Dendritic cell treated with granulocyte-macrophage colony-stimulating factor and Interleukin-4, amounts not matched to agents 40 ng/mL and 50 ng/mL, for 4 days (primary cell): ENCODE results near the gene OR4D6.
"Not testable (repeated sequence)": the region's sequence is repeated elsewhere in the genome, so short reads cannot be mapped to it uniquely, and the experiment has no call there.

Experiments
- H3K27ac Mint-ChIP-seq: one replicate; pipeline ENCODE4 v1.8.0; 2022; ENCODE audit warnings: mild to moderate bottlenecking, mixed read lengths
- H3K27me3 Mint-ChIP-seq: one replicate; pipeline ENCODE4 v1.8.0; 2022; ENCODE audit warnings: mild to moderate bottlenecking, mixed read lengths
- H3K36me3 Mint-ChIP-seq: one replicate; pipeline ENCODE4 v1.8.0; 2022; ENCODE audit warnings: low read depth, mixed read lengths
- H3K4me1 Mint-ChIP-seq: one replicate; pipeline ENCODE4 v1.8.0; 2022; ENCODE audit warnings: low read depth, mixed read lengths
- H3K4me3 Mint-ChIP-seq: one replicate; pipeline ENCODE4 v1.8.0; 2022; ENCODE audit warnings: mild to moderate bottlenecking, moderate library complexity, mixed read lengths
- H3K9me3 Mint-ChIP-seq: one replicate; pipeline ENCODE4 v1.8.0; 2022; ENCODE audit warnings: mixed read lengths
- intact Hi-C: fragments of 100-400 bp; cut with micrococcal nuclease; formaldehyde crosslinking; loops from one replicate; pipeline ENCODE4 v1.15.0; 2022

The OR4D6 gene

GRCh38 chr11:59456661-59457060, at the start of gene OR4D6:
TSS of gene OR4D6 (plus strand) at chr11:59456961. CDS start at chr11:59456961, 0 bp downstream.
- Mint-ChIP-seq H3K36me3 (no peaks in the 10 kb centered on the region), H3K4me1 (no peaks in the 10 kb centered on the region), H3K9me3 (no peaks in the 10 kb centered on the region), H3K27ac (no peak within 1 kb of the TSS), H3K4me3 (no peak within 1 kb of the TSS), H3K27me3 (no peaks in the 10 kb centered on the region)
- intact Hi-C loops: no loop called here

- Mint-ChIP-seq H3K27ac (no peak overlapping the region), H3K4me3 (no peak overlapping the region), H3K27me3 (peaks cover 4% of the 10 kb centered on the region), H3K4me1 (peaks cover 12% of the 10 kb centered on the region), H3K36me3 (no peaks in the 10 kb centered on the region), H3K9me3 (peaks cover 26% of the 10 kb centered on the region)
- intact Hi-C loops: no loop called here
These were observed 43.1 kb upstream of the OR4D6 start for GRCh38 chr11:59413646-59414045.

GRCh38 chr11:59415111-59415510, 41.6 kb upstream of the OR4D6 start:
- Mint-ChIP-seq H3K27me3 (peaks cover 4% of the 10 kb centered on the region), H3K27ac (no peak overlapping the region), H3K4me3 (no peak overlapping the region), H3K4me1 (peaks cover 12% of the 10 kb centered on the region), H3K9me3 (peaks cover 11% of the 10 kb centered on the region), H3K36me3 (no peaks in the 10 kb centered on the region)
- intact Hi-C loops: no loop called here

- H3K36me3 Mint-ChIP-seq: no peaks in the 10 kb centered on the region
- no peak overlapping the region for H3K27ac Mint-ChIP-seq
These were observed 40.1 kb upstream of the OR4D6 start for GRCh38 chr11:59416613-59417012.

GRCh38 chr11:59417023-59417422, 39.7 kb upstream of the OR4D6 start:
- H3K4me3 Mint-ChIP-seq: no peak overlapping the region
- H3K27ac Mint-ChIP-seq: no peak overlapping the region
- H3K9me3 Mint-ChIP-seq: no peaks in the 10 kb centered on the region
- H3K36me3 Mint-ChIP-seq: no peaks in the 10 kb centered on the region
- H3K4me1 Mint-ChIP-seq: peaks cover 12% of the 10 kb centered on the region
- intact Hi-C loops: no loop called here
- peaks cover 4% of the 10 kb centered on the region for H3K27me3 Mint-ChIP-seq

More at GRCh38 chr11:59416613-59417012, 40.1 kb upstream of the OR4D6 start:
- intact Hi-C loops: no loop called here
- H3K27me3 Mint-ChIP-seq: peaks cover 4% of the 10 kb centered on the region
- H3K4me3 Mint-ChIP-seq: no peak overlapping the region
- peaks cover 12% of the 10 kb centered on the region for H3K4me1 Mint-ChIP-seq
- H3K9me3 Mint-ChIP-seq: no peaks in the 10 kb centered on the region

GRCh38 chr11:59418156-59418555, 38.6 kb upstream of the OR4D6 start:
- Mint-ChIP-seq H3K4me3 (no peak overlapping the region), H3K9me3 (no peaks in the 10 kb centered on the region), H3K27ac (no peak overlapping the region), H3K27me3 (peaks cover 4% of the 10 kb centered on the region), H3K36me3 (no peaks in the 10 kb centered on the region), H3K4me1 (peaks cover 8% of the 10 kb centered on the region)
- intact Hi-C loops: no loop called here

- H3K27ac Mint-ChIP-seq: no peak overlapping the region
- intact Hi-C loops: no loop called here
- H3K4me3 Mint-ChIP-seq: no peak overlapping the region
- H3K27me3 Mint-ChIP-seq: no peaks in the 10 kb centered on the region
- no peaks in the 10 kb centered on the region for H3K9me3 Mint-ChIP-seq
- H3K36me3 Mint-ChIP-seq: no peaks in the 10 kb centered on the region
- no peaks in the 10 kb centered on the region for H3K4me1 Mint-ChIP-seq
These were observed 32.9 kb upstream of the OR4D6 start for GRCh38 chr11:59423835-59424234.

GRCh38 chr11:59425131-59425530, 31.6 kb upstream of the OR4D6 start:
- Mint-ChIP-seq H3K27me3 (no peaks in the 10 kb centered on the region), H3K9me3 (no peaks in the 10 kb centered on the region), H3K27ac (no peak overlapping the region), H3K4me3 (no peak overlapping the region), H3K36me3 (no peaks in the 10 kb centered on the region), H3K4me1 (no peaks in the 10 kb centered on the region)
- intact Hi-C loops: loop anchor here (5.0 kb wide), 1 partner anchor 133 kb away; no protein-coding TSS in a partner anchor

- no peaks in the 10 kb centered on the region for H3K27me3 Mint-ChIP-seq
- no peaks in the 10 kb centered on the region for H3K9me3 Mint-ChIP-seq
- H3K4me3 Mint-ChIP-seq: no peak within 1 kb of the TSS
- no peaks in the 10 kb centered on the region for H3K36me3 Mint-ChIP-seq
- no peak within 1 kb of the TSS for H3K27ac Mint-ChIP-seq
- H3K4me1 Mint-ChIP-seq: no peaks in the 10 kb centered on the region
- intact Hi-C loops: loop anchor here (5.0 kb wide), 1 partner anchor 134 kb away; no protein-coding TSS in a partner anchor
These were observed 30.2 kb upstream of the OR4D6 start, which contains the start of gene OR5A2 for GRCh38 chr11:59426361-59427067. TSS of gene OR5A2 (minus strand) at chr11:59426413. CDS start at chr11:59422953, 3,460 bp downstream.

GRCh38 chr11:59427068-59427382, 29.7 kb upstream of the OR4D6 start:
- H3K4me3 Mint-ChIP-seq: no peak overlapping the region
- H3K4me1 Mint-ChIP-seq: no peaks in the 10 kb centered on the region
- H3K36me3 Mint-ChIP-seq: no peaks in the 10 kb centered on the region
- H3K27ac Mint-ChIP-seq: no peak overlapping the region
- intact Hi-C loops: loop anchor here (5.0 kb wide), 1 partner anchor 135 kb away; no protein-coding TSS in a partner anchor
- no peaks in the 10 kb centered on the region for H3K27me3 Mint-ChIP-seq
- H3K9me3 Mint-ChIP-seq: no peaks in the 10 kb centered on the region

- no peak overlapping the region for H3K27ac Mint-ChIP-seq
- intact Hi-C loops: loop anchor here (1.0 to 5.0 kb wide), 3 partner anchors 138 to 259 kb away; no protein-coding TSS in a partner anchor
- no peaks in the 10 kb centered on the region for H3K27me3 Mint-ChIP-seq
- no peak overlapping the region for H3K4me3 Mint-ChIP-seq
- no peaks in the 10 kb centered on the region for H3K36me3 Mint-ChIP-seq
- H3K9me3 Mint-ChIP-seq: no peaks in the 10 kb centered on the region
- no peaks in the 10 kb centered on the region for H3K4me1 Mint-ChIP-seq
These were observed 26.7 kb upstream of the OR4D6 start for GRCh38 chr11:59429924-59430516.

GRCh38 chr11:59436169-59436568, 20.6 kb upstream of the OR4D6 start, which contains the start of gene OR5A1:
TSS of gene OR5A1 (plus strand) at chr11:59436469. CDS start at chr11:59443169, 6,700 bp downstream.
- no peaks in the 10 kb centered on the region for H3K27me3 Mint-ChIP-seq
- no peaks in the 10 kb centered on the region for H3K9me3 Mint-ChIP-seq
- no peak within 1 kb of the TSS for H3K4me3 Mint-ChIP-seq
- no peaks in the 10 kb centered on the region for H3K36me3 Mint-ChIP-seq
- peaks cover 7% of the 10 kb centered on the region for H3K4me1 Mint-ChIP-seq
- intact Hi-C loops: no loop called here
- no peak within 1 kb of the TSS for H3K27ac Mint-ChIP-seq

- Mint-ChIP-seq H3K4me3 (no peak overlapping the region), H3K9me3 (no peaks in the 10 kb centered on the region), H3K27me3 (no peaks in the 10 kb centered on the region), H3K27ac (no peak overlapping the region), H3K4me1 (peaks cover 7% of the 10 kb centered on the region), H3K36me3 (no peaks in the 10 kb centered on the region)
- intact Hi-C loops: no loop called here
These were observed 19.0 kb upstream of the OR4D6 start for GRCh38 chr11:59437770-59438169.

- H3K27ac Mint-ChIP-seq, H3K4me1 Mint-ChIP-seq, H3K36me3 Mint-ChIP-seq, intact Hi-C loops, H3K4me3 Mint-ChIP-seq, H3K27me3 Mint-ChIP-seq: not testable (repeated sequence)
- peaks cover 18% of the 10 kb centered on the region for H3K9me3 Mint-ChIP-seq
These were observed 11.1 kb upstream of the OR4D6 start for GRCh38 chr11:59445624-59446023.
